Liver (tissue), 9 donors: Measurements from ENCODE around the gene GINM1. TPM values are rescaled to one million over a fixed set of nuclear protein-coding genes. Genes with fewer than 3 reads are reported as not detected.

Source experiments
- DNase-seq: peaks from one replicate; pipeline ENCODE4 v3.0.0-alpha.2; 2017; ENCODE audit warnings: low spot score
- H3K27ac ChIP-seq, 2 donors: one replicate each; pipeline ENCODE4 v1.7.0; 2013; ENCODE audit warnings: inconsistent platforms in 2 of 2, low read length in 2 of 2, control low read depth in 1 of 2, low read depth in 1 of 2, mild to moderate bottlenecking in 1 of 2
- H3K27me3 ChIP-seq, 4 donors: one replicate each; pipeline versions ENCODE4 v1.6.1 to v1.7.0; 2013; ENCODE audit warnings: low read length in 3 of 4, inconsistent platforms in 1 of 4, mild to moderate bottlenecking in 1 of 4, moderate library complexity in 1 of 4; ENCODE audit not compliant: control insufficient read depth in 4 of 4, insufficient read depth in 4 of 4
- H3K36me3 ChIP-seq, 4 donors: one replicate each; pipeline versions ENCODE4 v1.6.1 to v1.7.0; 2013; ENCODE audit warnings: low read length in 3 of 4, mild to moderate bottlenecking in 3 of 4, low read depth in 1 of 4, moderate library complexity in 1 of 4; ENCODE audit not compliant: control insufficient read depth in 4 of 4, insufficient read depth in 3 of 4
- H3K4me1 ChIP-seq, 4 donors: one replicate each; pipeline versions ENCODE4 v1.6.1 to v1.7.0; 2013; ENCODE audit warnings: low read length in 3 of 4, mild to moderate bottlenecking in 3 of 4, moderate library complexity in 1 of 4; ENCODE audit not compliant: control insufficient read depth in 4 of 4, insufficient read depth in 4 of 4
- H3K4me3 ChIP-seq, 3 donors: one replicate each; pipeline versions ENCODE4 v1.6.1 to v1.7.0; 2013; ENCODE audit warnings: low read length in 3 of 3, control low read depth in 1 of 3, low read depth in 1 of 3, mild to moderate bottlenecking in 1 of 3
- H3K9ac ChIP-seq, 2 donors: one replicate each; pipeline ENCODE4 v1.7.0; 2013; ENCODE audit warnings: low read length in 2 of 2, mild to moderate bottlenecking in 2 of 2, moderate library complexity in 2 of 2, control low read depth in 1 of 2, low read depth in 1 of 2
- H3K9me3 ChIP-seq, 4 donors: one replicate each; pipeline versions ENCODE4 v1.6.1 to v1.7.0; 2013; ENCODE audit warnings: low read length in 3 of 4; ENCODE audit not compliant: control insufficient read depth in 4 of 4
- ATF3 ChIP-seq: IDR thresholded peaks from 2 replicates; pipeline ENCODE4 v1.6.1; 2016; ENCODE audit warnings: antibody characterized with exemption
- CTCF ChIP-seq: fragments of 150-350 bp; IDR thresholded peaks from 2 replicates; pipeline ENCODE4 v1.5.1; 2017; ENCODE audit warnings: improper control_type of control experiment, low read depth, low read length; ENCODE audit not compliant: missing input control
- EGR1 ChIP-seq, 2 donors: IDR thresholded peaks; 2 replicates each; pipeline ENCODE4 v1.6.1; 2016 to 2018; ENCODE audit warnings: antibody characterized with exemption in 2 of 2, low read depth in 2 of 2
- FOXA1 ChIP-seq: IDR thresholded peaks from 2 replicates; pipeline ENCODE4 v1.6.1; 2016; ENCODE audit warnings: antibody characterized with exemption
- FOXA2 ChIP-seq: IDR thresholded peaks from 2 replicates; pipeline ENCODE4 v1.6.1; 2016; ENCODE audit warnings: antibody characterized with exemption
- GABPA ChIP-seq, 2 donors: IDR thresholded peaks in 1 of 2; conservative IDR thresholded peaks in 1 of 2; 2 replicates each; pipeline ENCODE4 v1.6.1; 2016; ENCODE audit warnings: antibody characterized with exemption in 2 of 2, mild to moderate bottlenecking in 1 of 2, moderate library complexity in 1 of 2
- HNF4A ChIP-seq, 2 donors: conservative IDR thresholded peaks; 2 replicates each; pipeline ENCODE4 v1.6.1; 2016; ENCODE audit warnings: antibody characterized with exemption in 2 of 2, mild to moderate bottlenecking in 2 of 2
- HNF4G ChIP-seq: IDR thresholded peaks from 2 replicates; pipeline ENCODE4 v1.6.1; 2016; ENCODE audit warnings: antibody characterized with exemption
- JUND ChIP-seq, 2 donors: IDR thresholded peaks; 2 replicates each; pipeline ENCODE4 v1.6.1; 2016; ENCODE audit warnings: antibody characterized with exemption in 2 of 2
- MAX ChIP-seq: IDR thresholded peaks from 2 replicates; pipeline ENCODE4 v1.6.1; 2016; ENCODE audit warnings: antibody characterized with exemption
- RAD21 ChIP-seq, 2 donors: IDR thresholded peaks; 2 replicates each; pipeline ENCODE4 v1.6.1; 2016; ENCODE audit warnings: antibody characterized with exemption in 2 of 2, mild to moderate bottlenecking in 2 of 2
- REST ChIP-seq: IDR thresholded peaks from 2 replicates; pipeline ENCODE4 v1.6.1; 2016; ENCODE audit warnings: antibody characterized with exemption, mild to moderate bottlenecking
- RXRA ChIP-seq, 2 donors: IDR thresholded peaks; 2 replicates each; pipeline ENCODE4 v1.6.1; 2017 to 2018; ENCODE audit warnings: antibody characterized with exemption in 2 of 2, mild to moderate bottlenecking in 1 of 2
- SP1 ChIP-seq: IDR thresholded peaks from 2 replicates; pipeline ENCODE4 v1.6.1; 2018; ENCODE audit warnings: antibody characterized with exemption, mild to moderate bottlenecking
- TAF1 ChIP-seq: conservative IDR thresholded peaks from 2 replicates; pipeline ENCODE4 v1.6.1; 2016; ENCODE audit warnings: antibody characterized with exemption, mild to moderate bottlenecking
- YY1 ChIP-seq: IDR thresholded peaks from 2 replicates; pipeline ENCODE4 v1.6.1; 2016; ENCODE audit warnings: antibody characterized with exemption, mild to moderate bottlenecking
- ZBTB33 ChIP-seq: IDR thresholded peaks from 2 replicates; pipeline ENCODE4 v1.6.1; 2016; ENCODE audit warnings: antibody characterized with exemption
- WGBS: extraction: QIAGEN DNeasy Blood & Tissue Kit; methylation state at CpG from one replicate; pipeline ENCODE4 v1.1.7; 2013; 5-methylcytosine and 5-hydroxymethylcytosine counted together
- polyA plus RNA-seq, 2 donors: library from polyadenylated mRNA; stranded (reverse) in 1 of 2; unstranded in 1 of 2; fragments of 200-250 nt in 1 of 2; fragments of >200 nt in 1 of 2; fragmentation: Nextera tagmentation in 1 of 2; extraction: Ambion mirVana in 1 of 2; gene quantifications; one replicate each; pipeline versions ENCODE4 v1.2.1 to v1.2.3, GENCODE V29; 2013 to 2015
- total RNA-seq, 2 donors: library from RNA; depleted of rRNA; stranded (reverse); fragments of >200 nt; gene quantifications; one replicate each; pipeline ENCODE4 v1.2.3, GENCODE V29; 2014
- donor health status: healthy.
- donor health status: healthy.
- donor health status: healthy.
- donor health status: healthy.
- donor health status: healthy.

GINM1 gene
- total and polyA plus RNA-seq, 4 donors, result 20.1 to 30.2 (median 21.9) TPM

- Histone ChIP-seq H3K4me3 (no peak overlapping the region), H3K9me3 (no peaks in the 10 kb centered on the region), H3K9ac (no peak overlapping the region), H3K27me3 (no peaks in the 10 kb centered on the region), H3K36me3 (peaks cover 0 to 4% (median 0%) of the 10 kb centered on the region in 4 donors), H3K4me1 (no peaks in the 10 kb centered on the region), H3K27ac (no peak overlapping the region)
- WGBS, result 97% methylated on average over 1 of the region's 1 CpG
- no peak for TF ChIP-seq FOXA2
- TF ChIP-seq MAX, result no peak
- TF ChIP-seq HNF4A (conservative IDR thresholded peaks at IDR 0.05), result no peak
- TF ChIP-seq ZBTB33, result no peak
- TF ChIP-seq YY1, result no peak
- TF ChIP-seq FOXA1, result no peak
- TF ChIP-seq HNF4G, result no peak
- no peak for TF ChIP-seq JUND (IDR thresholded peaks at IDR 0.05)
- TF ChIP-seq EGR1 (IDR thresholded peaks at IDR 0.05; ENCODE audit: low read depth in 2 of 2), result no peak
- no peak for TF ChIP-seq RAD21 (IDR thresholded peaks at IDR 0.05)
- no peak for TF ChIP-seq REST
- TF ChIP-seq GABPA (IDR thresholded peaks at IDR 0.05 in 1 of 2, conservative IDR thresholded peaks at IDR 0.05 in 1 of 2), result no peak
- no peak for TF ChIP-seq RXRA (IDR thresholded peaks at IDR 0.05)
- no peak for TF ChIP-seq TAF1
- TF ChIP-seq ATF3, result no peak
- DNase-seq, result no peak
Observed at GRCh38 chr6:149634315-149634714, 68.1 kb downstream of the GINM1 start.

GRCh38 chr6:149636124-149636523 lies 69.9 kb downstream of the GINM1 start:
- no peak for TF ChIP-seq EGR1 (IDR thresholded peaks at IDR 0.05; ENCODE audit: low read depth in 2 of 2)
- TF ChIP-seq ZBTB33, result no peak
- TF ChIP-seq SP1, result no peak
- no peak for TF ChIP-seq HNF4A (conservative IDR thresholded peaks at IDR 0.05)
- TF ChIP-seq MAX, result no peak
- no peak for TF ChIP-seq ATF3
- no peak for TF ChIP-seq HNF4G
- TF ChIP-seq RAD21 (IDR thresholded peaks at IDR 0.05), result no peak
- no peak for TF ChIP-seq CTCF
- TF ChIP-seq RXRA (IDR thresholded peaks at IDR 0.05), result no peak
- Histone ChIP-seq H3K27me3 (no peaks in the 10 kb centered on the region), H3K9ac (no peak overlapping the region), H3K9me3 (no peaks in the 10 kb centered on the region), H3K36me3 (peaks cover 0 to 4% (median 0%) of the 10 kb centered on the region in 4 donors), H3K4me3 (no peak overlapping the region), H3K27ac (no peak overlapping the region), H3K4me1 (no peaks in the 10 kb centered on the region)
- WGBS, result 92% methylated on average over 2 of the region's 2 CpGs
- DNase-seq, result no peak
